ENCODE results near the gene EPHA1.
"Not testable (repeated sequence)": the region's sequence is repeated elsewhere in the genome, so short reads cannot be mapped to it uniquely, and the experiment has no call there.

EPHA1 gene

GRCh38 chr7:143416565-143417149 is 8.0 kb upstream of the EPHA1 start:
- no peaks in the 10 kb centered on the region for H4K20me1 ChIP-seq (ENCODE audit: low read depth, low read length)
- H3K4me3 ChIP-seq (ENCODE audit: insufficient read depth, low read length, poor library complexity, severe bottlenecking) = no peak overlapping the region
- no peak overlapping the region for H3K9ac ChIP-seq (ENCODE audit: low read length)
- no peaks in the 10 kb centered on the region for H3K9me2 ChIP-seq (replicated peaks; ENCODE audit: insufficient read depth, low read length)
- no peaks in the 10 kb centered on the region for H3F3A ChIP-seq (ENCODE audit: insufficient read depth)
- H3K27ac ChIP-seq (ENCODE audit: low read depth, low read length) = no peak overlapping the region
- no peak overlapping the region for H2AFZ ChIP-seq (ENCODE audit: low read depth, low read length, severe bottlenecking)
- TF ChIP-seq, protein P1, sequence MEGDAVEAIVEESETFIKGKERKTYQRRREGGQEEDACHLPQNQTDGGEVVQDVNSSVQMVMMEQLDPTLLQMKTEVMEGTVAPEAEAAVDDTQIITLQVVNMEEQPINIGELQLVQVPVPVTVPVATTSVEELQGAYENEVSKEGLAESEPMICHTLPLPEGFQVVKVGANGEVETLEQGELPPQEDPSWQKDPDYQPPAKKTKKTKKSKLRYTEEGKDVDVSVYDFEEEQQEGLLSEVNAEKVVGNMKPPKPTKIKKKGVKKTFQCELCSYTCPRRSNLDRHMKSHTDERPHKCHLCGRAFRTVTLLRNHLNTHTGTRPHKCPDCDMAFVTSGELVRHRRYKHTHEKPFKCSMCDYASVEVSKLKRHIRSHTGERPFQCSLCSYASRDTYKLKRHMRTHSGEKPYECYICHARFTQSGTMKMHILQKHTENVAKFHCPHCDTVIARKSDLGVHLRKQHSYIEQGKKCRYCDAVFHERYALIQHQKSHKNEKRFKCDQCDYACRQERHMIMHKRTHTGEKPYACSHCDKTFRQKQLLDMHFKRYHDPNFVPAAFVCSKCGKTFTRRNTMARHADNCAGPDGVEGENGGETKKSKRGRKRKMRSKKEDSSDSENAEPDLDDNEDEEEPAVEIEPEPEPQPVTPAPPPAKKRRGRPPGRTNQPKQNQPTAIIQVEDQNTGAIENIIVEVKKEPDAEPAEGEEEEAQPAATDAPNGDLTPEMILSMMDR (IDR thresholded peaks at IDR 0.05; ENCODE audit: insufficient read depth, low read length, poor library complexity, severe bottlenecking) = peak; percentile 69
- no peak for TF ChIP-seq EZH2phosphoT487 (conservative IDR thresholded peaks at IDR 0.05; ENCODE audit: low read length)
- no peaks in the 10 kb centered on the region for H3K36me3 ChIP-seq (ENCODE audit: low read length)
- H3K9me3 ChIP-seq (ENCODE audit: insufficient read depth, low read length) = no peaks in the 10 kb centered on the region
- no peak overlapping the region for H3K4me2 ChIP-seq (ENCODE audit: low read depth, low read length, poor library complexity, severe bottlenecking)
- no peaks in the 10 kb centered on the region for H3K27me3 ChIP-seq (ENCODE audit: low read length)
- H3K79me2 ChIP-seq (ENCODE audit: insufficient read depth, low read length) = no peaks in the 10 kb centered on the region

DNA sequence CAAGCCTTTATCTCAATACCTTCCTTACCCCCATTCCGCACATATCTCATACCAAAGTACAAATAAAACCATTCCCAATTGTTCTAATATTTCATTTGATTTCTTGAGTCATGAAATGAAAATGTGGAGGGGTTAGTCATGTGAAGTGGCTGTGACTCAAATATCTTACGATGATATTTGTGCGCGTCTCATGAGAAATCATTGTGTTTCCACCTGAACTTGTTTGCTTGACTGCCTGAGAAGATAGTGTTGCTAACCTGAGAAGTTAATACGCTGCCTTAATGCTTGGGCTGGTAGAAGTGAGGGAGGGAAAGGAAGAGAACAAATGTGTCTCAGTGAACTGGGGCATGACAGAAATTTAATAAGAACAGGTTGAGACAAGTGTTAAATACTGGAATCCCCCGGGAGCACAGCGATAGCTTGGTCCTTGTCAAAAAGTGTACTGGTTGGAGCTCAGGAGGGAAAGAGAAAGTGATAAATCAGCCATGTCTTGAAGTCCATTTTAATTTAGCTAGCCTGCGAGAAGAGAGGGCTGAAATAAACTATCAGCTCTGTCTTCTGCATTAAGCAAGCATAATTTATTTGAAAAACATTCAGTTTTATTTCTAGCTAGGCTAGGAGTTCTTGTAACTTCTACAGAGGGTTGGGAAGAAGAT is 7.2 kb upstream of the EPHA1 start:
- H3K4me3 ChIP-seq (ENCODE audit: insufficient read depth, low read length, poor library complexity, severe bottlenecking) = no peak overlapping the region
- H3K36me3 ChIP-seq (ENCODE audit: low read length) = no peaks in the 10 kb centered on the region
- H3K9me3 ChIP-seq (ENCODE audit: insufficient read depth, low read length) = no peaks in the 10 kb centered on the region
- TF ChIP-seq, protein P1 (IDR thresholded peaks at IDR 0.05; ENCODE audit: insufficient read depth, low read length, poor library complexity, severe bottlenecking) = no peak
- TF ChIP-seq EZH2phosphoT487 (conservative IDR thresholded peaks at IDR 0.05; ENCODE audit: low read length) = no peak
- H3F3A ChIP-seq (ENCODE audit: insufficient read depth) = no peaks in the 10 kb centered on the region
- H3K27ac ChIP-seq (ENCODE audit: low read depth, low read length) = no peak overlapping the region
- H2AFZ ChIP-seq (ENCODE audit: low read depth, low read length, severe bottlenecking) = no peak overlapping the region
- no peaks in the 10 kb centered on the region for H3K9me2 ChIP-seq (replicated peaks; ENCODE audit: insufficient read depth, low read length)
- no peaks in the 10 kb centered on the region for H3K79me2 ChIP-seq (ENCODE audit: insufficient read depth, low read length)
- no peaks in the 10 kb centered on the region for H3K27me3 ChIP-seq (ENCODE audit: low read length)
- H4K20me1 ChIP-seq (ENCODE audit: low read depth, low read length) = no peaks in the 10 kb centered on the region
- H3K4me2 ChIP-seq (ENCODE audit: low read depth, low read length, poor library complexity, severe bottlenecking) = no peak overlapping the region
- H3K9ac ChIP-seq (ENCODE audit: low read length) = no peak overlapping the region

- not testable (repeated sequence) for H3K79me2 ChIP-seq (ENCODE audit: insufficient read depth, low read length); H3K27ac ChIP-seq (ENCODE audit: low read depth, low read length); H3K27me3 ChIP-seq (ENCODE audit: low read length)
Measured at GRCh38 chr7:143415209-143415608, 6.6 kb upstream of the EPHA1 start.

DNA sequence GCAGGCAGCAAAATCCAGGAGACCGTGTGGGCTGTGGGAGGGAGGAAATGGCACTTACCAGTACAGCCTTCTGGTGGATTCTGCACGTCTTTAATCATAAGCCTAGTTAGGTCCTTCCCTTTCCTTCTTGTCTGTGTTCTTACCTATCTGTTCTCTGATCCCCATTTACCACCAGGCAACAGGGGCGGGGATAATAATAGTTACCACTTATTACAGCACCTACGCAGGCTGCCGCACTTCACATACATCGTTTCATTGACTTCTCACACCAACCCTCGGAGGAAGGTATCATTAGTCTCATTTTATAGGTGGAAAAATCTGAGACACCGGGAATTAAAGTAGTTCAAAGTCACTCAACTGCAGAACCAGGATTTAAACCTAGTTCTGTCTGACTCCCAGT is 4.5 kb upstream of the EPHA1 start:
- H3F3A ChIP-seq (ENCODE audit: insufficient read depth) = no peaks in the 10 kb centered on the region
- H3K36me3 ChIP-seq (ENCODE audit: low read length) = no peaks in the 10 kb centered on the region
- H3K9me2 ChIP-seq (replicated peaks; ENCODE audit: insufficient read depth, low read length) = no peaks in the 10 kb centered on the region
- H3K27ac ChIP-seq (ENCODE audit: low read depth, low read length) = no peak overlapping the region
- H3K4me2 ChIP-seq (ENCODE audit: low read depth, low read length, poor library complexity, severe bottlenecking) = no peak overlapping the region
- H3K4me3 ChIP-seq (ENCODE audit: insufficient read depth, low read length, poor library complexity, severe bottlenecking) = no peak overlapping the region
- no peaks in the 10 kb centered on the region for H3K79me2 ChIP-seq (ENCODE audit: insufficient read depth, low read length)
- H3K9me3 ChIP-seq (ENCODE audit: insufficient read depth, low read length) = no peaks in the 10 kb centered on the region
- H4K20me1 ChIP-seq (ENCODE audit: low read depth, low read length) = no peaks in the 10 kb centered on the region
- TF ChIP-seq, protein P1 (IDR thresholded peaks at IDR 0.05; ENCODE audit: insufficient read depth, low read length, poor library complexity, severe bottlenecking) = no peak
- TF ChIP-seq EZH2phosphoT487 (conservative IDR thresholded peaks at IDR 0.05; ENCODE audit: low read length) = no peak
- H2AFZ ChIP-seq (ENCODE audit: low read depth, low read length, severe bottlenecking) = no peak overlapping the region
- H3K27me3 ChIP-seq (ENCODE audit: low read length) = no peaks in the 10 kb centered on the region
- no peak overlapping the region for H3K9ac ChIP-seq (ENCODE audit: low read length)

More at GRCh38 chr7:143415209-143415608, 6.6 kb upstream of the EPHA1 start:
- not testable (repeated sequence) for H3F3A ChIP-seq (ENCODE audit: insufficient read depth); H3K9ac ChIP-seq (ENCODE audit: low read length); H2AFZ ChIP-seq (ENCODE audit: low read depth, low read length, severe bottlenecking); H3K9me3 ChIP-seq (ENCODE audit: insufficient read depth, low read length); H4K20me1 ChIP-seq (ENCODE audit: low read depth, low read length); H3K4me2 ChIP-seq (ENCODE audit: low read depth, low read length, poor library complexity, severe bottlenecking); H3K9me2 ChIP-seq (replicated peaks; ENCODE audit: insufficient read depth, low read length); H3K4me3 ChIP-seq (ENCODE audit: insufficient read depth, low read length, poor library complexity, severe bottlenecking); H3K36me3 ChIP-seq (ENCODE audit: low read length)
